Mesothelial cell of epicardium (in vitro differentiated cells): ENCODE measurements around the gene UBE2E3. TPM values are rescaled to one million over a fixed set of nuclear protein-coding genes. Genes with fewer than 3 reads are reported as not detected.
"Not testable (repeated sequence)": the region's sequence is repeated elsewhere in the genome, so short reads cannot be mapped to it uniquely, and the experiment has no call there.

Experiments used
- DNase-seq, 2 experiments: peaks; one replicate each; pipeline ENCODE4 v3.0.0; 2021; ENCODE audit warnings: low spot score in 2 of 2; ENCODE audit not compliant: unreplicated experiment in 2 of 2
- H3K27ac Mint-ChIP-seq: 2 replicates; pipeline ENCODE4 v1.8.0; 2021; ENCODE audit warnings: mixed read lengths
- H3K27me3 Mint-ChIP-seq: 2 replicates; pipeline ENCODE4 v1.8.0; 2021; ENCODE audit warnings: low read depth, mixed read lengths
- H3K36me3 Mint-ChIP-seq: 2 replicates; pipeline ENCODE4 v1.8.0; 2021; ENCODE audit warnings: mixed read lengths
- H3K4me1 Mint-ChIP-seq: 2 replicates; pipeline ENCODE4 v1.8.0; 2021; ENCODE audit warnings: mixed read lengths
- H3K4me3 Mint-ChIP-seq: 2 replicates; pipeline ENCODE4 v1.8.0; 2021; ENCODE audit warnings: mild to moderate bottlenecking, moderate library complexity, mixed read lengths
- H3K9me3 Mint-ChIP-seq: 2 replicates; pipeline ENCODE4 v1.8.0; 2021; ENCODE audit warnings: mixed read lengths
- total RNA-seq: library from RNA; stranded (reverse); gene quantifications from 3 replicates; pipeline ENCODE4 v1.2.1, GENCODE V29; 2021
- TF ChIP-seq, protein P1 (sequence below): fragments of 200-600 bp; sonication (generic); IDR thresholded peaks from one replicate; pipeline ENCODE4 v1.5.0; 2021; ENCODE audit warnings: antibody characterized with exemption; ENCODE audit not compliant: unreplicated experiment

Gene UBE2E3
- total RNA-seq = 109 to 112 TPM (median 111 TPM) in 3 replicates

- Mint-ChIP-seq H3K36me3 (peaks cover 3% of the 10 kb centered on the region), H3K27ac (peak within 1 kb of the TSS; percentile 99), H3K4me3 (peak within 1 kb of the TSS; percentile 96), H3K27me3 (no peaks in the 10 kb centered on the region), H3K9me3 (no peaks in the 10 kb centered on the region), H3K4me1 (peaks cover 45% of the 10 kb centered on the region)
- TF ChIP-seq, protein P1, sequence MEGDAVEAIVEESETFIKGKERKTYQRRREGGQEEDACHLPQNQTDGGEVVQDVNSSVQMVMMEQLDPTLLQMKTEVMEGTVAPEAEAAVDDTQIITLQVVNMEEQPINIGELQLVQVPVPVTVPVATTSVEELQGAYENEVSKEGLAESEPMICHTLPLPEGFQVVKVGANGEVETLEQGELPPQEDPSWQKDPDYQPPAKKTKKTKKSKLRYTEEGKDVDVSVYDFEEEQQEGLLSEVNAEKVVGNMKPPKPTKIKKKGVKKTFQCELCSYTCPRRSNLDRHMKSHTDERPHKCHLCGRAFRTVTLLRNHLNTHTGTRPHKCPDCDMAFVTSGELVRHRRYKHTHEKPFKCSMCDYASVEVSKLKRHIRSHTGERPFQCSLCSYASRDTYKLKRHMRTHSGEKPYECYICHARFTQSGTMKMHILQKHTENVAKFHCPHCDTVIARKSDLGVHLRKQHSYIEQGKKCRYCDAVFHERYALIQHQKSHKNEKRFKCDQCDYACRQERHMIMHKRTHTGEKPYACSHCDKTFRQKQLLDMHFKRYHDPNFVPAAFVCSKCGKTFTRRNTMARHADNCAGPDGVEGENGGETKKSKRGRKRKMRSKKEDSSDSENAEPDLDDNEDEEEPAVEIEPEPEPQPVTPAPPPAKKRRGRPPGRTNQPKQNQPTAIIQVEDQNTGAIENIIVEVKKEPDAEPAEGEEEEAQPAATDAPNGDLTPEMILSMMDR = peak; percentile 67
- peak; percentile 73 to 92 for DNase-seq
Observed at GRCh38 chr2:180980106-180980942, at the start of gene UBE2E3. TSS of gene UBE2E3 (plus strand) at chr2:180980605. CDS start at chr2:180982043, 1,438 bp downstream.

DNA sequence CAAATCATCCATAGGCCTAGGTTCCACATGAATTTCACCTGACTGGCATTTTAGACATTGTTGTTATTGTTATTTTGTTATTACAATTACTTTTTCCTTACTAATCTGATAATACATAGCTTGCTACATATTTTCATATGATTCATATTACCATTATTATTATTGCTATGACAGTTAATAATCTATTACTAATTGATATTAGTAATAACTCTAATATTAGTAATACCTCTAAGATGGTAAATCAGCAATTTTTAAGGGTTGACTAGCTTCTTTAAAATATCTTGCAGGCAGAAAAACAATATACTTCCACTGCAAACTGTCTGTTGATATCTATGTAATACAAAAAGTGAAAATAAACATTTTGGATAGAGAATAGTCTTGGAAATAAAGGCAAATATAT lies 48.6 kb upstream of the UBE2E3 start:
- H3K36me3 Mint-ChIP-seq = no peaks in the 10 kb centered on the region
- DNase-seq = no peak
- no peaks in the 10 kb centered on the region for H3K27me3 Mint-ChIP-seq
- TF ChIP-seq, protein P1 = no peak
- H3K4me1 Mint-ChIP-seq = peaks cover 29% of the 10 kb centered on the region
- H3K9me3 Mint-ChIP-seq = no peaks in the 10 kb centered on the region
- no peak overlapping the region for H3K4me3 Mint-ChIP-seq
- no peak overlapping the region for H3K27ac Mint-ChIP-seq

GRCh38 chr2:180933332-180933731 lies 47.1 kb upstream of the UBE2E3 start:
- Mint-ChIP-seq H3K4me1 (peaks cover 24% of the 10 kb centered on the region), H3K27me3 (no peaks in the 10 kb centered on the region), H3K27ac (no peak overlapping the region), H3K9me3 (no peaks in the 10 kb centered on the region), H3K36me3 (no peaks in the 10 kb centered on the region), H3K4me3 (no peak overlapping the region)
- TF ChIP-seq, protein P1 = no peak
- no peak for DNase-seq

GRCh38 chr2:180934911-180935310 lies 45.5 kb upstream of the UBE2E3 start:
- Mint-ChIP-seq H3K4me1 (peaks cover 24% of the 10 kb centered on the region), H3K27me3 (peaks cover 2% of the 10 kb centered on the region), H3K9me3 (no peaks in the 10 kb centered on the region), H3K4me3 (no peak overlapping the region), H3K36me3 (no peaks in the 10 kb centered on the region), H3K27ac (no peak overlapping the region)
- TF ChIP-seq, protein P1 = no peak
- no peak for DNase-seq

- not testable (repeated sequence) for H3K27me3 Mint-ChIP-seq, H3K9me3 Mint-ChIP-seq, DNase-seq, H3K4me3 Mint-ChIP-seq, H3K27ac Mint-ChIP-seq, H3K36me3 Mint-ChIP-seq
- peaks cover 24% of the 10 kb centered on the region for H3K4me1 Mint-ChIP-seq
Observed at GRCh38 chr2:180937480-180937879, 42.9 kb upstream of the UBE2E3 start.

GRCh38 chr2:180938451-180938850 lies 42.0 kb upstream of the UBE2E3 start:
- Mint-ChIP-seq H3K27ac (no peak overlapping the region), H3K36me3 (no peaks in the 10 kb centered on the region), H3K4me3 (no peak overlapping the region), H3K9me3 (no peaks in the 10 kb centered on the region), H3K27me3 (peaks cover 2% of the 10 kb centered on the region), H3K4me1 (peaks cover 17% of the 10 kb centered on the region)
- DNase-seq = no peak
- TF ChIP-seq, protein P1 = no peak
